NB4 (cell line): ENCODE data around the gene ADO.

Experiments used
- CTCF ChIP-seq: IDR thresholded peaks from one replicate; pipeline ENCODE4 v1.5.1; 2012; ENCODE audit warnings: low read depth, low read length
- POLR2A ChIP-seq: IDR thresholded peaks from 2 replicates; pipeline ENCODE4 v1.6.1; 2011; ENCODE audit warnings: mild to moderate bottlenecking; ENCODE audit not compliant: insufficient read length; ENCODE audit errors: extremely low read depth
- TF ChIP-seq, protein P1 (sequence below): IDR thresholded peaks from 2 replicates; pipeline ENCODE4 v1.6.1; 2011; ENCODE audit warnings: low read depth, low read length

DNA sequence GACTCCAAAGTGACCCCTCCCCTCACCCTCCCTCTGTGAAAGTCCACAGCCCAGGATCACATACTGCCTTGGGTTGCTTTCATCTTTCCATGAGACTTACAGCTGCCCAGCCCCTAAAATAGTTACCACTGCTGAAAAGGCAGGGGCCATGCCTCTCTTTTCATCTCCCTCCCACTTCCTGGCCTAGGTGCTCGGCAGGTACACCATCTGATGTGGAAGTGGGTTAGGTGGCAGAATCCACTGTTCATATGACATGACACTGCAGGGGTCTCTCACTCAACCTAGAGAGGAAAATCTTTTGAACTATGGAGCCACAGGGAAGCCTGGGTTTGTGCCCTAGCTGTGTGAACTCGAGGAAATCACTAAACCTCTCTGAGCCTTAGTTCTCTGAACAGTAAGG is 38.8 kb upstream of the ADO start:
- TF ChIP-seq CTCF (no peak), POLR2A (no peak)
- TF ChIP-seq, protein P1, sequence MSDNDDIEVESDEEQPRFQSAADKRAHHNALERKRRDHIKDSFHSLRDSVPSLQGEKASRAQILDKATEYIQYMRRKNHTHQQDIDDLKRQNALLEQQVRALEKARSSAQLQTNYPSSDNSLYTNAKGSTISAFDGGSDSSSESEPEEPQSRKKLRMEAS = no peak
